HEK293 (cell line): Measurements from ENCODE around the gene MRPL51.

Source experiments
- BCL11B ChIP-seq: fragments of 450-650 bp; formaldehyde crosslinking; IDR thresholded peaks from 2 replicates; pipeline ENCODE4 v1.5.1; 2016; ENCODE audit warnings: low read depth, missing biosample characterization, missing genetic modification characterization
- CTCF ChIP-seq: fragments of 450-650 bp; formaldehyde crosslinking; IDR thresholded peaks from 2 replicates; pipeline ENCODE4 v1.5.1; 2016; ENCODE audit warnings: missing biosample characterization, missing genetic modification characterization
- PBX3 ChIP-seq: sonication (generic); formaldehyde crosslinking; IDR thresholded peaks from 2 replicates; pipeline ENCODE4 v1.8.1; 2022; ENCODE audit warnings: mild to moderate bottlenecking, moderate library complexity, missing genetic modification reagents
- ZFP37 ChIP-seq: fragments of 450-650 bp; formaldehyde crosslinking; IDR thresholded peaks from 2 replicates; pipeline ENCODE4 v1.5.1; 2016; ENCODE audit warnings: missing biosample characterization, missing genetic modification characterization
- ZFP41 ChIP-seq: fragments of 450-650 bp; formaldehyde crosslinking; IDR thresholded peaks from 2 replicates; pipeline ENCODE4 v1.5.1; 2016; ENCODE audit warnings: missing biosample characterization, missing genetic modification characterization, borderline replicate concordance
- ZNF133 ChIP-seq: fragments of 450-650 bp; formaldehyde crosslinking; IDR thresholded peaks from 2 replicates; pipeline ENCODE4 v1.5.1; 2016; ENCODE audit warnings: missing biosample characterization, missing genetic modification characterization
- ZNF146 ChIP-seq: fragments of 450-650 bp; formaldehyde crosslinking; IDR thresholded peaks from 2 replicates; pipeline ENCODE4 v1.5.1; 2016; ENCODE audit warnings: missing biosample characterization, missing genetic modification characterization
- ZNF280D ChIP-seq: fragments of 450-650 bp; formaldehyde crosslinking; IDR thresholded peaks from 2 replicates; pipeline ENCODE4 v1.5.1; 2016; ENCODE audit warnings: missing biosample characterization, missing genetic modification characterization
- ZNF335 ChIP-seq: fragments of 450-650 bp; formaldehyde crosslinking; conservative IDR thresholded peaks from 2 replicates; pipeline ENCODE4 v1.5.1; 2016; ENCODE audit warnings: missing biosample characterization, missing genetic modification characterization
- ZNF350 ChIP-seq: fragments of 450-650 bp; formaldehyde crosslinking; IDR thresholded peaks from 2 replicates; pipeline ENCODE4 v1.5.0; 2017; ENCODE audit warnings: missing biosample characterization, mild to moderate bottlenecking, missing genetic modification characterization
- ZNF362 ChIP-seq: fragments of 450-650 bp; formaldehyde crosslinking; IDR thresholded peaks from 2 replicates; pipeline ENCODE4 v1.5.1; 2016; ENCODE audit warnings: missing biosample characterization, missing genetic modification characterization
- ZNF394 ChIP-seq: fragments of 450-650 bp; formaldehyde crosslinking; IDR thresholded peaks from 2 replicates; pipeline ENCODE4 v1.5.1; 2016; ENCODE audit warnings: missing biosample characterization, missing genetic modification characterization, mild to moderate bottlenecking, moderate library complexity, borderline replicate concordance

GRCh38 chr12:6451348-6452244 is 41.5 kb downstream of the MRPL51 start, which contains the start of gene TAPBPL:
- TF ChIP-seq PBX3 (CRISPR knock-in tag) (no peak), ZNF146 (no peak), CTCF (no peak), ZNF133 (tag by site-specific recombination) (no peak), ZNF350 (tag by site-specific recombination) (no peak), ZFP37 (tag by site-specific recombination) (no peak), ZNF335 (tag by site-specific recombination) (peak; percentile 96), ZFP41 (tag by site-specific recombination) (no peak), BCL11B (no peak), ZNF280D (tag by site-specific recombination) (no peak), ZNF362 (tag by site-specific recombination) (no peak), ZNF394 (tag by site-specific recombination) (no peak)
